ENCODE data around the gene PAN3. TPM values are rescaled to one million over a fixed set of nuclear protein-coding genes. Genes with fewer than 3 reads are reported as not detected.

PAN3 gene
- total RNA-seq = 20.8 and 23.5 TPM in 2 replicates

DNA sequence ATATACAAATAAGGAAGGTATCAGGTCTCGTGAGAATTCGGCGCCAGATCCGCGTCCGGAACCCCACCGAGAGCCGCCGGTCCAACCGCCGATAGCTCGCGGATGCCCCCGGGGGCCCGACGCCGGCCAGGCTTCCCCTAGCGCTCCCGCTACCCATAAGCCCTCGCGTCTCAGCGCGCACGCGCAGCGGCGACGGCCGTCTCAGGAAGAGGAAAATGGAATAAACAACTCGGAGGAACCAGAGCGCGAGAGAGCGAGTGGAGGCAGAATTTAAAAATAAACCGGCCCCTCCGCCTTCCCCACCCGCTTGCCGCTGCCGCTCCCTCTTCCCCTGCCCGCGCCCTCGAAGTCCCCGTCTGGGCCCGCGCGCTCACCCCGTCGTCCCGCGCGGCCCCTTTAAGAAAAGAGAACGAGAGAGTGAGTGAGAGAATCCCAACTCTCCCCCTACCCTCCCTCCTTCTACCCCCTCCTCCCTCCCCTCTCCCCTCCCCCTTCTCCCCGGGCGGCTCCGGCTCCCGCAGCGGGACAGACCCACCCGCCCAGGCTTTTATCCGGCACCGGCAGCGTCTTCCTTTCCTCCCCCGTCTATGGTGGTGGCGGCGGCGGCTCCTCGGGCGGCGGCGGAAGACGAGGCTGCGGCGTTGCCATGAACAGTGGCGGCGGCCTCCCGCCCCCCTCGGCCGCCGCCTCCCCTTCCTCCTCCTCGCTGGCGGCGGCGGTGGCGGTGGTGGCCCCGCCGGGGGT lies at the start of gene PAN3:
Gene PAN3 (plus strand): TSS at position 534 of the 744 bp plus-strand sequence. CDS start 113 bp downstream, at position 647.

GRCh38 chr13:28100150-28101121 lies 37.9 kb upstream of the PAN3 start, which contains the start of gene FLT3:
TSS of gene FLT3 (minus strand) at chr13:28100576. CDS start at chr13:28100510, 66 bp downstream.

Small RNA genes within 50 kb of the gene (small RNA-seq; reads per million reads assigned to genes)
- not detected for gene RNU6-82P (ENCODE audit: low replicate concordance)

Other genes with a start within 250 kb of the PAN3 start
- not detected in 2 replicates for gene PDX1, start 218.5 kb upstream of the PAN3 start, total RNA-seq
- gene CDX2, start 169.2 kb upstream of the PAN3 start, total RNA-seq = not detected in 2 replicates
- gene URAD, start 149.9 kb upstream of the PAN3 start, total RNA-seq = not detected in 2 replicates
- not detected in 2 replicates for gene FLT3, start 38.0 kb upstream of the PAN3 start, total RNA-seq

All from placental pericyte (primary cell).